DMS153 (cell line): Measurements from ENCODE around the gene CFAP43.
"Not testable (repeated sequence)": the region's sequence is repeated elsewhere in the genome, so short reads cannot be mapped to it uniquely, and the experiment has no call there.

ENCODE experiments used
- DNase-seq: peaks from one replicate; lab custom pipeline; 2025; lab: John Stamatoyannopoulos, UW

Gene CFAP43

DNA sequence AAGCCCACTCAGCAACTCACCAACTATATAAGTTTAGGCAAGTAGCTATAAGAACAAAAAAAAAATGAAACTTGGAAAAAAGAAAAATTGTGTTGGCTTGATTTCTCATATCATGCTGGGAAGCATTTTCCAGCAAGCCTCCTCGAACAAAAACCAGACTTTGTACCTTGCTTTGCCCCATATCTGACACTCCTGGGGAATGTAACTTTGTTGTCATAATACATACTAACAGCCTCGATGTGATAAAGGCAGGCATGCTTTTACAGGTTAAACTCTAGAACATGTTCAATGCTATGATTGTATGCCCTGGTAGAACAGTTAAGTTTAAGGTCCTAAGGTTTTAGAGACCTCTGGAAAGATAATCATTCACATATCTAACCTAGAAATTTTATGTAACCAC lies 11.6 kb downstream of the CFAP43 start:
- no peak for DNase-seq

DNA sequence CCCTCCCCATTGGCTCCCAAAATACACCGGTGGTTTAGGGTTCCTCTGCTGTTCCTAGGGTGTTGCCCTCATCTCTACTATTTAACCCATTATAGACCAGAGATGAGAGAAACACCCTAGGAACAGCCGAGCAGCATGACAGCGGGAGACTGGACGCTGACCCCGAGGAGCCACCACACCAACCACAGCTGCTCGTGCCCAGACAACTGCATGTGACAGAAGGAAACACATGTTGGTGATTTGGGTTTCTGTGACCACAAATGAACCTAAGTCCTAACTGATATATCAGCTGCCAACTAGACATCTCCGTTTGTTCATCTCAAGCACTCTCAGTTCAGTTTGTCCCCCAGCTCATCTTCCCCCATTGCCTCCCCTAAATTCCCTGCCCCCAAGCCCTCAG lies 13.4 kb downstream of the CFAP43 start:
- DNase-seq = no peak

DNA sequence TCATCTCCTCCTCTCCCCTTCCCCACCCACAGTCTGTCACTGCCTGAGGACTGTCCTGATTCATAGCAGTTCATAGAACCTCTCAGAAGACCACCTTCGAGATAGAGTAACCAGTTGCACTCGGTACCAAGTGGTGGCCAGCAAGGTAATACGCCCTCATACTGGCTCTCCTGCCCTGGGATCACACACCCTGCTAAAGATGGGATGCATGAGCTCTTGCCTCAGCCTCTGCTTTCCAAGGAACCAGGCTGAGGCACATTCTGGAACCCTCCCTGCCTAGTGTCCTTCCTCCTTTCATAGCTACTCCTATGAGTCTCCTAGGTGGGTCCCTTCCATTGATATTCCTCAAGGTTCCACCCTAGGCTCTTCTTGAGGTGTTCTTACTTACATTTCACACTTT lies 15.5 kb downstream of the CFAP43 start:
- DNase-seq = no peak

DNA sequence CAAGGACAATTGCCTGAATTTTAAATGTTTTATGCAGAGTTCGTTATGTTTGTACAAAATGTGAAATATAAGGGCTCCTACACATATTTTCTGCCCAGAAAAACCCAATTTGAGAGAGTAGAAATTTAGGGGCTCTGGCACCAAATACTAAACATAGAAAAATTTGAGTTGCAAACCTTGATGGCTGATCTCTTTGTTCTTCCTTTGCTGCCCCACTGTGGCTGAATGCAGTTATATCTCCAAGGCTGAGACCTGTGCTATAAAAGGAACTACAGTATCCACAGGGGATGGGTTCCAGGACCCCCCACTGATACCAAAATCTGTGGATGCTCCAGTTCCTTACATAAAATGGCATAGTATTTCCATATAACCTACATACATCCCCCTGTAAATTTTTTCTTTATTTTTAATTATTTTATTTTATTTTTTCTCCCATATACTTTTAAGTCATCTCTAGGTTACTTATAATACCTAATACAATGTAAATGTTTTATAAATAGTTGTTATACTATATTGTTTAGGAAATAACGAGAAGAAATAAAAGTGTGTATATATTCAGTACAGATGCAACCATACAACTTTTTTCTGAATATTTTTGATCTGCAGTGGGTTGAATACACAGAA lies 22.5 kb downstream of the CFAP43 start:
- no peak for DNase-seq

DNA sequence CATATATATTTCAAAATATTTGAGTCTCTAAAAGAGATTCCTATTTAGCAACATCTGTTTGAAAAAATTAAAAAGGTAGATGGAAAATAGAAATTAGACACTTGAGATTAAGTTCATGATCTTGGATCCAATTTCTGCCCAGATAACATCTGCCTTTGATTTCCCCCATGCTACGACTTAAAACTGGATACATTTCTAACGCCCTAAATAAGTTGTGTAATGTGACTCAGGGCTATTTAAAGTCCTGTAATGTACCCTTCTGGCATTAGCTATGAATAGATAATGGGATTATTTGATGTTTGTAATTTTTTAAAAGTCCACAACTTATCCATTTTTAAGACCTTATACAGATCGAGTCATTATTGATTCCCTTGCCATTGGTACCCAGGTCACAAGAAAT lies 23.4 kb downstream of the CFAP43 start:
- no peak for DNase-seq

DNA sequence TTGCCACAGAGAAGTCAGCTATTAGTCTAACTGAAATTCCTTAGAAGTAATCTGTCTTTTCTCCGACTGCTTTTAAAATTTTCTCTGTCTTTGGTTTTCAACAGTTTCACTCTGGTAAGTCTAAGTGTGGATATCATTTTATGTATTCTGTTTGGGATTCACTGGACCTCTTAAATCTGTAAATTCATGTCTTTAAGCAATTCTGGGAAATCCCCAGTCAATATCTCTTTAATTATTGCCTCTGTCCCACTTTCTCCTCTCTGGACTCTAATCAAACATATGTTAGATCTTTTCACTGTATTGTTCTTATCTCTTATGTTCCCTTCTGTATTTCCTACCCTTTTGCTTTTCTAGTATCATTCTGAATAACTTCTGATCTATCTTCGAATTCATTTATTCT lies 29.9 kb downstream of the CFAP43 start:
- DNase-seq = no peak

DNA sequence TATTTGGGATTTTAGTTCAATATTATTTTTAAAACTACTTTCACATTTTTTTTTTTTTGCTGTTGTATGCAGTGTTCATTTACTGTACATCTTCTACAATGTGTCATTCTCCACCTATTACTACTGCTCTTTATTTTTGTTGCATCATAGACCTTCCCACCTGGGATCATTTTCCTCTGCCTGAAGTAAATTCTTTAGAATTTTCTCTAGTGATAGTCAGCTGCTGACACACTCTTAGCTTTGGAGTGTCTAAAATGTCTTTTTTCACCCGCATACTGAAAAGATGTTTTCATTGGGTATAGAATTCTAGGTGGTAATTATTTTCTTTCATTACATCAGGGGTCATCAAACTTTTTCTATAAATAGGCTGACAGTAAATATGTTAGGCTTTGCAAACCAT lies 30.5 kb downstream of the CFAP43 start:
- no peak for DNase-seq

DNA sequence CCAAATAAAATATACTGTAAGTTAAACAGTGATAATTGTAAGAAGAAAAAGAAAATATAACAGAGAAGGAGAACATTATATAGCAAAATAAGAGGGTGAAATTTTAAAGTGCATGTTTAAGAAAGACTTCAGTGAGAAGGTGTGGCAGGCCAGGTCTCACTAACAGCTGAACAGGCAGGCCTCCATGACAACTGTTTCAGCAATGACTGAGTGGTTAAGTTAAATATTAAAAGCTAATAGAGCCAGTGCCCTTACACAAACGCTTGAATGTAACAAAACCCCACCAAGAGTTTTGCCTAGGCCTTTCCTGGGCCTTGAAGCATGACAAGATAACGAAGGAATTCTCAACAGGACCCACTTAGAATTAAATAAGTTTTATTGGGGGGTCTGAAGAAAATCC lies 32.6 kb downstream of the CFAP43 start:
- DNase-seq = no peak

DNA sequence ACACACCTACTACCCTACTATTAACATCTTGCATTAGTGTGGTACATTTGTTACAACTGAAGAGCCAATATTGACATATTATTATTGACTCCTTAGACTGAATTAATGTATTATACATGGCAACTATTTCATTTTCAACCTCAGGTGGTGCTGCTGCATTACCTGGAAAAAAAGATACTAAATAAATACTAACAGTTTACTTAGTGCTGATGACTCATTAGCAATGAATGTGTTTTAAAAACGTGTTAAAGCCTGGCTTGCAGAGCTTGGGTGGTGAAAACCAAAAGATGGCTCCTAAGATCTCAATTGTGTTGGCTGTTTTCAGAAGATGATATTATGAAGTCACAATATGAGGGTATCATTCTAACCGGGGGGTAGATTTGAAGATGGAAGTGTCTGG lies 34.8 kb downstream of the CFAP43 start:
- DNase-seq = peak; percentile 70

DNA sequence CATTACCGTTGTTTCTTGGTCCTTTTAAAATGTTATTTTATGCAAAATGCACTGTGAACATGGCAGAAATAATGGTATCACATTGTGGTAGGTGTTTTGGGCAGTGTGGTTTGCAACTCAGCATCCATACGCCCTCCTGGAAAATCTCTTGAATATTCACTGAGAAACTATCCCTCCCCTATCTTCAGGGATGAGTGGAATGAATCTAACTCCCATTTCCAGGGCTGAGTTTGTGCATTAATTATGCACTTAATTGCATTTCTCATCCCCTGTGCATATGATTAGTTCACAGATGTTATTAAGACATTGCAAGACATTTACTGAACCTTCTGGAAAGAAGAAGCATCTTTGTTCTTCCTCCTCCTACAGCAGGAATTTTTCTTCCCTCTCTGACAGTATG lies 36.5 kb downstream of the CFAP43 start:
- no peak for DNase-seq

DNA sequence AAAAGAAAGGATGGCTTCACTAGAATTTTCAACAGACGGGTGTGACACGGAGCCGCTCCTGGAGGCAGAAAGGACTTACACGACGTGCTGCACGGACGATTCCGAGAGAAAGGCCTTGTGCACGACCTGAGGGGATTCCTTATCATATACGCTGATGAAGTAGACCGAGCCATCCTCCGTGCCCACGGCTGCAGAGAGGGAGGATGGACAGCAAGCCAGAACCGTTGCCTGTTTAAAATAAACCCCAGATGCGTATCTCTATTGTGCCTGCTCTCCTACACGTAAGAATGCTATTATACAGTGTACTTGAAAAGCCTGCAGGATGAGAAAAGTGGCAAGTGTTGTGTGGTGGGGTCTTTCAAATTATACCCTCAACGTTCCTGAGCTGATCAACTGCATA lies 38.4 kb downstream of the CFAP43 start:
- no peak for DNase-seq

DNA sequence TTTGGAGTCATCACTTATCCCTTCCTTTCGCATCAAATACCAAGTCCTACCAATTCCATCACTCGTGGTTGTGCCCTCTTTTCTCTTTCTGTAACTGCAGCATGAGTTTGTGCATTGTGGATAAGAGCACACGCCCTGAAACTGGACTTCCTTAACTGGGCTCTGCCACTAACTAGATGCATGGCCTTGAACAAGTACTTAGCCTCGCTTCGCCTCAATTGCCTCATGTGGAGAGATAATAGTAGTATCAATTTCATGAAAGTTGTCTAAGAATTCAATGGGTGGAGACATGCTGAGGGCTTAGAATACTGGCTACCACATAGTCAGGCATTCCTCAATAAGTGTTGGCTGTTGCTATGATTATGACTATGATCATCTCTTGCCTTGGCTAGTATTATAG lies 41.5 kb downstream of the CFAP43 start:
- DNase-seq = no peak

DNA sequence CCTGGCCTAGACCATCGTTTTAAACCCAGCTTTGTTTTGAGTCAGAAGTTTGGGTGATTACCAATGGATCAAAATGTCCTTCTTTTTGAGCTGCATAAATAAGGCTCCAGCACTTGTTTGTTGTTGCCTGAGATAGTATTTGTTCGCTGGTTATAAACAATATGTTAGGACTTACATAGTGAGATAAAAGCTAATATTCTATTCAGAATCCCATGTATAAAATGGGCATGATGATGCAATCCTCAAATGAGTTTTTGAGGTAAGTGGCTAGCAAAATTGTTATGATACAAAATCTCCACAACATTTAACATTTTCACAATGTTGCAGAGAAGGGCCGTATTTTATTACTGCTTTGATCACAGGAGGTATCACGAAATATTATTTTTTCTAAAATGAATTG lies 48.5 kb downstream of the CFAP43 start:
- DNase-seq = no peak

DNA sequence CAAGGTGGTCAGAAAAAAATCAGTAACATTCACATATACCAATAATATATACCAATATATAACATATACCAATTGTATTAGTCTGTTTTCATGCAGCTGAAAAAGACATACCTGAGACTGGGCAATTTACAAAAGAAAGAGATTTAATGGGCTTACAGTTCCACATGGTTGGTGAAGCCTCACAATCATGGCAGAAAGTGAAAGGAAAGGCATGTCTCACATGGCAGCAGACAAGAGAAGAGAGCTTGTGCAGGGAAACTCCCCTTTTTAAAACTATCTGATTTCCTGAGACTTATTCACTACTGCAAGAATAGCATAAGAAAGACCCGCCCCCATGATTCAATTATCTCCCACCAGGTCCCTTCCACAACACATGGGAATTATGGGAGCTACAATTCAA lies 58.0 kb downstream of the CFAP43 start:
- not testable (repeated sequence) for DNase-seq

DNA sequence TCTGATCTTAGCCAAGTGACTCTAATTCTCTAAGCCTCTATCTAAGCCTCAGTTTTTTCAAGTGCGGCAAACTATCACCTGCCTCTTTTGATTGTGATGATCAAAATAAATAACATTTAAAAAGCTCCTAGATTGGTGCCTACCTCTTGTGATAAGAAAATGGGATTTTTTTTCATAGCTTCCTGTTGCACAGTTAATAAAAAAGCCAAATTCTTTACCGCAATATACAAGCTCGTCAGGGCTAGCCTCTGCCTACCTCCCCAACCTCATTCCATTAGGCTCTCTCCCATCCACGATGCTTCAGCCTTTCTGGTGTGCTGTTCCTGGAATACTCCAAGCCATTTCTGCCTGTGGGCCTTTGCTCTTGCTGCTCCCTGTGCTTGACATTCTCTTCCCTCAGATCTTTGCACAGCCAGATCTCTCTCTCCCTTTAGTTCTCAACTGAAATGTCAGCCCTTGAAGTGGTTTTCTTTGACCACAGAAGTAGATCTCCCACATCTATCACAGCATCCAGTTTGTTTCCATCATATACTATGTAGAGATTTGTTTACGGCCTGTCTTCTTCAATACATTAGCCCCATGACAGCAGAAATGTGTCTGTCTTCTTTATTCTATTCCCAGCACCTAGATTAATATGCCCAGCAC lies 61.4 kb downstream of the CFAP43 start:
- DNase-seq = no peak

DNA sequence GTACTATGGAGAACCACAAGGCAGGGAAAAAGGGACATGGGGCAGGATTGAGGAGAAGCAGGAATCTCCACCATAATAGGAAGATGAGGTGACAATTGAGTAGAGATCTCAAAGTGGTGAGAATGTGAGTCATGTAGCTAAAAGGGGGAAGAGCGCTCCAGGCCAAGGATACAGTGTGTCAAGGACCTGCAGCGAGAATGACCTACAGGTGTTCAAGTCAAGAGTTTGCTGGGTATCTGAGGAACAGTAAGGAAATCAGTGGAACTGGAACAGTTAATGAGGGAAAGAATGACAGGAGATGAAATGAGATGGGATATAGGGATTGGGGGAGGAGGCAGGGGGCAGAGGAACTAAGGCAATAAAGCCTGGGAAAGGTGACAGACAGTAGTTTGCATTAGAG lies 76.6 kb downstream of the CFAP43 start:
- no peak for DNase-seq

DNA sequence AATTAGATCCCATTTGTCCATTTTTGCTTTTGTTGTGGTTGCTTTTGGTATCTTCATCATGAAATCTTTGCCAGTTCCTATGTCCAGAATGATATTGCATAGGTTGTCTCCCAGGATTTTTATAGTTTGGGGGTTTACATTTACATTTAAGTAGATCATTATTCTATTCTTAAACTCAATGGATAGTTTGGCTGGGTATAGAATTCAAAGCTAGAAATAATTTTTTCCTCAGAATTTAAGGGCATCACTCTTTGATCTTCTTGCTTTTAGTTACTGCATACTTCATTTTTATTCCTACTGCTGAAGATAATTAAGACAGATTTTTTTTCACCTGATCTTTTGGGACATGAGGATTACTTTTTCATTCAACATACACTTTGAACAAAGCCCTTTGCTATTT lies 80.4 kb downstream of the CFAP43 start:
- DNase-seq = no peak

DNA sequence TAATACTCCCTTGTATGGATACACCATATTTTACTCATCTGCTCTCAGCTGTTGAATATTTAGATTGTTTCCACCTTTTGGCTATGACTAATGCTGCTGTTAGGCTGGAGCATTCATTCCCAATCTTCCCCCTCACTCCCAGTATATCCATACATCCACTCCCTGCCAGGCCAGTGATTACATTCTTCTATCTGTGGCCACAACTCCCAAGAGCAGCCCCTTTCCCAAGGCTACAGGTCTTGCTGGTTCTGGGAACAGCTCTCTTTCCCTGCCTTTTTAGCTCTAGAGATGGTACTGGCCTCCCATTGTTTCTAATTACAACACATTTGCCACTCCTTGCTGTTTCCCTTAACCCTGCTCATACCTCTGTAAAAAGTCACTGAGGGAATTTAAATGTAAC lies 82.0 kb downstream of the CFAP43 start:
- DNase-seq = no peak

DNA sequence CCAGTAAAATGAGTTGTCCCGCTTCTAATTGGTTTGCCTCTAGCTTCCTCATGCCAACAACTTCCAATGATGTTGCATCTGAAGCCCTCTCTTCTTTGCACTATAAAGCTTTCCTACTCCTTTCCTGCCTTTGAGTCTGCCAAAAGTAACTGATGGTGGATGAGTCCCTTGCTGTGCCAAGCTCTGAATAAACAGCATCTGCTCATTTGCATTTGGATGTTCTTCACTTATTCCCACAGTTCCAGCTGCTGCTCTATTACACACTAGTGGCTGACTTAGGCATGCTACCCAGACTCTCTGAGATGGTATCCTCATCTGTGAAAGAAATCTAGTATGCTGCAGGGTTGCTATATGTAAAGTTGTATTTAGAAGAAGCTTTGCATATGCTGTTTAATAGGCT lies 85.3 kb downstream of the CFAP43 start:
- no peak for DNase-seq

DNA sequence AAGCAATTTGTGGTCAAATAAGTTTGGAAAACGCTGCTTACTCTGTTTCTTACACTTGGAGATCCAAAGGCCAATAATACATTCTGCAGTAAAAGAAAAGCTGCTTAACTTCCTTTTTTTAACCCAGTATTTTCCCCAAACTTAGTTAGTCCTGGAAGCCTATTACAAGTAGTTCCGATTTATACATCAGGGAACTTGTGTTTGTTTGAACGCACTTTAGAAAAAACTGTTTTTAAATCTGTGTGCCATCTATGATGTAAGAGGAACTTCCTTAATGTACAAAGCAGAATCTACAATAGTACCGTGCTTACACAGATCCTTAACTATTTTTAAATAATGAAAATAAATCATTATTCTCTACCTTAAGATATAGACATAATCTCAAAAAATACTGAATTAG lies 87.2 kb downstream of the CFAP43 start:
- DNase-seq = no peak

DNA sequence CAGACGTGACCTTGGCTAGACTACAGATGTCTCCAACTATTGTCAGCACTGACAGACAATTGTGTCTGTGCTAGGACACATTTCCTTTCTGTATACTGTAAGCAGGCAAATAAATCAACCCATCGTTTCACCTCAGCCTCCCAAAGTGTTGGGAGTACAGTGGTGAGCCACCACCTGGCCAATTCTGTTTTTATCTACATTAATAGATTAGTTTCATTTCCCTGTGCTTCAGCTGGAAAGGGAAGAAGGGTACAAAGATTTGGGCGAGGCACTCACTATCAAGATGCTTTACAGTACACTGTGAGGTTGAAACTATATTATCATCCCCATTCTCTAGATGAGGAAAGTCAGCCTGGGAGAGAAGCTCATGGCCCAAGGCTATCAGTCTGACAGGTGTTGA lies 88.3 kb downstream of the CFAP43 start:
- DNase-seq = no peak

DNA sequence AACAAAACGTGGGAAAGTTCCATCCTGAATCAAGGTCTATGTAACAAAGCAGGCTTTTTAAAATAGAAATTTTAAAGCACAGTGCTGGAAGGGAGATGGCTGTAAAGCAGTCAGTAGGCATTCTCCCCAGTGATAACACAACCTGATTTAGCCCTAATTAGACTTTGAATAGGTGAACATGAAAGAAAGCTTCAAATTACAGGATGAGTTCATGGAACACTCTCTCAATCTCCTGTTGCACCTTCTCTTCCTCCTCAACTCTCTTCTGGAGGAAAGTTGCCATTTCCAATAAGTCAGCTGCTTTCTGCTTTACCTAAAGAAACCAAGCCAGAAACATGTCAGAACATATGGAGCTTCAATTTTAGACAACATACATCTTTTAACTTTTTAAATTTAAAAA lies 90.1 kb downstream of the CFAP43 start:
- DNase-seq = no peak

DNA sequence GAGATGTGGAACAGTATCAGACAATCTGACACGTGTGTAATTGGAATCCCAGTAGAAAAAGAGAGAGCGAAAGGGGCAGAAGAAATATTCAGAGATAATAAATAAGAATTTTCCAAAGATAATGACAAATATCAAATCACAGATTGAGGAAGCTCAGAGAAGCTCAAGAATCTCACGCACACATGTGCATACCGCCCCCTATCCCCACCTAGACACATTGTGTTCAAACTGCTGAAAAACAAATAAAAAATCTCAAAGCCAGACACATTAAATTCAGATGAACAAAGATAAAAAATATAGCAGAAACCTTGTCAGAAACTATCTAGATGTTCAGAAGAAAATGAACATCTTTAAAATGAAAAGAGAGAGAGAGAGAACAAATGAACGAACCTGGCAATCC lies 92.9 kb downstream of the CFAP43 start:
- no peak for DNase-seq

DNA sequence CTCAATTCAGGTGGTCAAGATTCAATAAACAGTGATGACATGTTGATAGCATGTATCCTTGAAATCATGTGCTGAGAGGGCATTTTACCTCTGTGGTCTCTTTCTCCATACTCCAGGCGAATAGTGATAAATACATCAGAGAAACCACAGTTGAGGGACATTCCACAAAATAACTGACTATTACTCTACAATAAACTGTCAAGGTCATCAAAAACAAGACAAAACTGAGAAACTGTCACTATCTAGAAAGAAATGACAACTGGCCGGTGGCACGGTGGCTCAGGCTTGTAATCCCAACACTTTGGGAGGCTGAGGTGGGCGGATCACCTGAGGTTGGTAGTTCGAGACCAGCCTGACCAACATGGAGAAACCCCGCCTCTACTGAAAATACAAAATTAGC lies 94.0 kb downstream of the CFAP43 start:
- DNase-seq = no peak
